Endodermal cell (in vitro differentiated cells): ENCODE measurements around the gene ZBTB37. TPM values are rescaled to one million over a fixed set of nuclear protein-coding genes. Genes with fewer than 3 reads are reported as not detected.

Experiments used
- DNase-seq: peaks from one replicate; pipeline ENCODE4 v3.0.0-alpha.2; 2017
- H3K27ac ChIP-seq: 2 replicates; pipeline ENCODE4 v1.5.1; 2013; ENCODE audit warnings: mild to moderate bottlenecking, low read depth, low read length, moderate library complexity
- H3K27me3 ChIP-seq: 2 replicates; pipeline ENCODE4 v1.6.1; 2013; ENCODE audit warnings: mild to moderate bottlenecking, low read length, moderate library complexity; ENCODE audit not compliant: insufficient read depth, control insufficient read depth, poor library complexity, severe bottlenecking
- H3K36me3 ChIP-seq: 2 replicates; pipeline ENCODE4 v1.7.0; 2013; ENCODE audit warnings: mild to moderate bottlenecking, low read length, moderate library complexity; ENCODE audit not compliant: control insufficient read depth, insufficient read depth
- H3K4me1 ChIP-seq: one replicate; pipeline ENCODE4 v1.7.0; 2013; ENCODE audit warnings: low read length; ENCODE audit not compliant: control insufficient read depth, insufficient read depth
- H3K4me3 ChIP-seq: 2 replicates; pipeline ENCODE4 v1.5.1; 2013; ENCODE audit warnings: mild to moderate bottlenecking, low read length, moderate library complexity
- H3K9ac ChIP-seq: 2 replicates; pipeline ENCODE4 v1.6.1; 2013; ENCODE audit warnings: mild to moderate bottlenecking, low read length, moderate library complexity; ENCODE audit not compliant: poor library complexity, severe bottlenecking; ENCODE audit errors: extremely low read depth
- H3K9me3 ChIP-seq: 2 replicates; pipeline ENCODE4 v1.6.1; 2013; ENCODE audit warnings: mild to moderate bottlenecking, low read length, moderate library complexity; ENCODE audit not compliant: control insufficient read depth
- H3K27ac Mint-ChIP-seq: 2 replicates; pipeline ENCODE4 v1.8.0; 2020; ENCODE audit warnings: mixed read lengths
- H3K27me3 Mint-ChIP-seq: 2 replicates; pipeline ENCODE4 v1.8.0; 2021; ENCODE audit warnings: mild to moderate bottlenecking, mixed read lengths; ENCODE audit not compliant: insufficient read depth
- H3K36me3 Mint-ChIP-seq: 2 replicates; pipeline ENCODE4 v1.8.0; 2020; ENCODE audit warnings: low read depth, mixed read lengths
- H3K4me1 Mint-ChIP-seq: 2 replicates; pipeline ENCODE4 v1.8.0; 2020; ENCODE audit warnings: mixed read lengths
- H3K4me3 Mint-ChIP-seq: 2 replicates; pipeline ENCODE4 v1.8.0; 2020; ENCODE audit warnings: mild to moderate bottlenecking, moderate library complexity, mixed read lengths
- H3K9me3 Mint-ChIP-seq: 2 replicates; pipeline ENCODE4 v1.8.0; 2020; ENCODE audit warnings: mild to moderate bottlenecking, mixed read lengths
- WGBS, 2 experiments: methylation state at CpG; one replicate each; pipeline versions ENCODE4 v1.1.5 to v1.1.7; 2013; ENCODE audit warnings: missing lambda C conversion rate in 2 of 2, mixed read lengths in 1 of 2; ENCODE audit not compliant: insufficient coverage in 1 of 2, insufficient read length in 1 of 2; 5-methylcytosine and 5-hydroxymethylcytosine counted together
- total RNA-seq, 2 donors: library from RNA; stranded (reverse); fragmentation: NEBNext Ultra II Directional in 1 of 2; extraction: Animal tissue kit (Norgen Biotek cat#: 25700) in 1 of 2; gene quantifications; 2 replicates in 1 of 2; 3 replicates in 1 of 2; pipeline ENCODE4 v1.2.1, GENCODE V29; 2021
- TF ChIP-seq, protein P1 (sequence below): fragments of 200-600 bp; sonication (generic); conservative IDR thresholded peaks from 2 replicates; pipeline ENCODE4 v1.5.0; 2021; ENCODE audit warnings: antibody characterized with exemption, mild to moderate bottlenecking

Gene ZBTB37
- total RNA-seq, 2 donors from 2014 or later = 17.4 to 24.2 TPM

DNA sequence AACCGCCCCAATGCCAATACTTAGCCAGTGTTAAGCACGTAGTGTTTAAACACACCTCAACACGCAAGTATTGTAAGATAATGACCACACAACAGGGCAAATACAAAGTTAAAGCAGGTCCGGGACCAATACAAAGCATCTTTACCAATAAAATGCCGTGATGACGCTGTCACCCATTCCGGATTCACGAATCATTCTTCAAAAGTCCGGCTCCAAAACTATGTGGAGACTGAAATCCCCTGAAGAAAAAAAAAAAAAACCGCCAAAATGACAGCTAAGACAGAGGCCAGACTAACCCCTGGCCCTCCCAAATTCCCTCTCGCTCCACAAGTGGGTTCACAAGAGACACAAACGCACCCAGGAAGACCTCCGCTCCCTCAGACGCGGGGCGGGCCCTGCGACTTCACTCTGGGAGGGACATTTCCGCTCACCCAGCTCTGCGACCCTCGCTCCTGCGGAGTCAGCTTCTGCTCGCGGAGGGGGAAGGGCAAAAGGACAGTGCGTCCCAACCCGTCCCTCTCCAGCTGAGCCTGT lies 44.3 kb upstream of the ZBTB37 start:
- Histone ChIP-seq H3K36me3 (peaks cover 20% of the 10 kb centered on the region), H3K27ac (peak overlapping the region; percentile 90), H3K9ac (peak overlapping the region; percentile 87), H3K9me3 (no peaks in the 10 kb centered on the region), H3K27me3 (no peaks in the 10 kb centered on the region), H3K4me1 (peaks cover 3% of the 10 kb centered on the region), H3K4me3 (peak overlapping the region; percentile 99)
- no peak for DNase-seq
- H3K36me3 Mint-ChIP-seq = peaks cover 33% of the 10 kb centered on the region
- no peaks in the 10 kb centered on the region for H3K27me3 Mint-ChIP-seq
- H3K27ac Mint-ChIP-seq = peak overlapping the region; percentile 100
- peaks cover 2% of the 10 kb centered on the region for H3K9me3 Mint-ChIP-seq
- TF ChIP-seq, protein P1, sequence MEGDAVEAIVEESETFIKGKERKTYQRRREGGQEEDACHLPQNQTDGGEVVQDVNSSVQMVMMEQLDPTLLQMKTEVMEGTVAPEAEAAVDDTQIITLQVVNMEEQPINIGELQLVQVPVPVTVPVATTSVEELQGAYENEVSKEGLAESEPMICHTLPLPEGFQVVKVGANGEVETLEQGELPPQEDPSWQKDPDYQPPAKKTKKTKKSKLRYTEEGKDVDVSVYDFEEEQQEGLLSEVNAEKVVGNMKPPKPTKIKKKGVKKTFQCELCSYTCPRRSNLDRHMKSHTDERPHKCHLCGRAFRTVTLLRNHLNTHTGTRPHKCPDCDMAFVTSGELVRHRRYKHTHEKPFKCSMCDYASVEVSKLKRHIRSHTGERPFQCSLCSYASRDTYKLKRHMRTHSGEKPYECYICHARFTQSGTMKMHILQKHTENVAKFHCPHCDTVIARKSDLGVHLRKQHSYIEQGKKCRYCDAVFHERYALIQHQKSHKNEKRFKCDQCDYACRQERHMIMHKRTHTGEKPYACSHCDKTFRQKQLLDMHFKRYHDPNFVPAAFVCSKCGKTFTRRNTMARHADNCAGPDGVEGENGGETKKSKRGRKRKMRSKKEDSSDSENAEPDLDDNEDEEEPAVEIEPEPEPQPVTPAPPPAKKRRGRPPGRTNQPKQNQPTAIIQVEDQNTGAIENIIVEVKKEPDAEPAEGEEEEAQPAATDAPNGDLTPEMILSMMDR = no peak
- WGBS, 2 experiments = 0 to 3% methylated on average over 5 to 25 of the region's 25 CpGs
- H3K4me3 Mint-ChIP-seq = peak overlapping the region; percentile 98
- H3K4me1 Mint-ChIP-seq = peaks cover 9% of the 10 kb centered on the region

DNA sequence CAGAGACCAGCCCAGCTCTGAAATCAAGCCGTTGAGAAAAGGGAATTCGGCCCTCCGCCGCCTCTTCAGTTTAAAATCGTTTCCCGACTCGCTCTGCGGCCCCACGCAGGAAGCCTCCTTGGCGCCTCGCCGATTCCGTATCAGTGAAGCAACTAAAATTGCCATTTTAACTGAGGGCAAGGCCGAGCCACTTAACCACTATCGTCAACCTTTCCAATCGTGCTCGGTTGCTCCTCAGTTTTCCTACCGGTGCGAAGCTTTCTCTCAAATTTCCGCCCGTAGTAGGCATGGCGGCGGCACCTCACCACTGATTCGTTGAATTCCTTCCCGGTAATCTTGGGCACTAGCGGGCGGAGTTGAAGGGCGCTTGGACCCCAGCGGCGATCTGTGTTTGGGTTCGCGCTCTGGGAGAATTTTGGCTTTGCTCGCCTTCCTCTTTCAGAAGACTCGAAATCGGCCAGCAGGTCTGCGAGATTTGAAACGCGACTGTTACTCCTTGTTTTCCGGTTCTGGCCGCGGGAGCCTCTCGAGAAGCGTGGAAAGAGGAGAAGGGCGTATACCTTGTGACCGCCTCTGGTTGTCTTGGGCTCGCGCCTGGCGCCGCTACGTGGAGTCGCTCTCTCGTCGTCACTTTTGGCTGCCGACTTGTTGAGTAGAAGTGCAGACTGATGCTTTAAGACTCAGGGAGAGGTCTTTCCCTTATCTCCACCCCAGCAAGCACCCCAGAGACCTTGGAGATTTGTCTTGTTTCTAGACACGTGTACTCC lies 43.7 kb upstream of the ZBTB37 start, which contains the start of the genes CENPL and DARS2:
TSS of gene CENPL (minus strand) at position 569 of the 767 bp plus-strand sequence. CDS start 13,584 bp downstream, outside the sequence.
TSS of gene DARS2 (plus strand) at position 359 of the 767 bp plus-strand sequence. CDS start 557 bp downstream, outside the sequence.
- Mint-ChIP-seq H3K36me3 (peaks cover 36% of the 10 kb centered on the region), H3K27me3 (no peaks in the 10 kb centered on the region), H3K4me1 (peaks cover 9% of the 10 kb centered on the region), H3K27ac (peak within 1 kb of the TSS; percentile 100), H3K9me3 (peaks cover 2% of the 10 kb centered on the region), H3K4me3 (peak within 1 kb of the TSS; percentile 98)
- Histone ChIP-seq H3K4me1 (peaks cover 3% of the 10 kb centered on the region), H3K9ac (peak within 1 kb of the TSS; percentile 87), H3K4me3 (peak within 1 kb of the TSS; percentile 99), H3K9me3 (no peaks in the 10 kb centered on the region), H3K27me3 (no peaks in the 10 kb centered on the region), H3K36me3 (peaks cover 21% of the 10 kb centered on the region), H3K27ac (peak within 1 kb of the TSS; percentile 90)
- DNase-seq = peak; percentile 97
- TF ChIP-seq, protein P1 = no peak
- 0% methylated on average over 51 to 55 of the region's 55 CpGs for WGBS, 2 experiments

DNA sequence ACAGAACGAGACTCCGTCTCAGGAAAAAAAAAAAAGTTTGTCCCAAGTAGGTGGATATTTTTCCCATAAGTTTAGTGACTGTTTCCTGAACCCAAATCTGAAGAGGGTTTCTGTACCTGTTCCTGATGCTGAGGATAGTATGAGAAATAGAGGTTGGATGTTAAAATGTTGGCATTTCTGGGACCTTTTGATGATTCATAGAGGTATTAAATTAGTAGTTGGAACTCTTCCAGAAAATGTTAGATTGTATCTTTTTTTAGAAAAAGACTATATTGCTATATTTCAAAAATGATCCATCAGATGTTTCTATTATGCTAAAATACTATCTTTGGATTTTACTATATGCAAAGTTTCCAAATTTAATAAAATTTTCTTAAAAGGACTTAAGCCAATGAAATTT lies 40.6 kb upstream of the ZBTB37 start:
- Mint-ChIP-seq H3K27me3 (no peaks in the 10 kb centered on the region), H3K9me3 (peaks cover 2% of the 10 kb centered on the region), H3K36me3 (peaks cover 28% of the 10 kb centered on the region), H3K4me1 (peaks cover 9% of the 10 kb centered on the region), H3K4me3 (no peak overlapping the region), H3K27ac (no peak overlapping the region)
- peaks cover 33% of the 10 kb centered on the region for H3K36me3 ChIP-seq
- H3K9me3 ChIP-seq = no peaks in the 10 kb centered on the region
- TF ChIP-seq, protein P1 = no peak
- peaks cover 3% of the 10 kb centered on the region for H3K4me1 ChIP-seq
- DNase-seq = no peak
- peak overlapping the region; percentile 65 for H3K4me3 ChIP-seq
- no peaks in the 10 kb centered on the region for H3K27me3 ChIP-seq
- WGBS, 2 experiments = 93 to 98% methylated on average over 2 of the region's 2 CpGs
- no peak overlapping the region for H3K9ac ChIP-seq
- no peak overlapping the region for H3K27ac ChIP-seq
